Panc1 (cell line): ENCODE results near the gene GPR137. TPM values are rescaled to one million over a fixed set of nuclear protein-coding genes. Genes with fewer than 3 reads are reported as not detected.

Source experiments
- ATAC-seq: fragments of 200-7000 bp; cut with Tn5 transposase; 2 replicates; pipeline ENCODE4 v1.9.1; 2020; ENCODE audit warnings: mild to moderate bottlenecking, moderate library complexity
- BruUV-seq: library from RNA; stranded (reverse); fragments of 400-500 nt; replicated peaks from 2 replicates; lab custom pipeline; 2021; lab: Mats Ljungman, UMichigan
- CTCF ChIA-PET: fragments of 300-600 bp; sonication (Branson Sonifier 250); formaldehyde crosslinking; loops from one replicate; lab custom pipeline; 2022; ENCODE audit warnings: antibody characterized with exemption; lab: Charles Lee
- POLR2A ChIA-PET: fragments of 300-600 bp; sonication (Branson Sonifier 250); formaldehyde crosslinking; loops from one replicate; lab custom pipeline; 2022; ENCODE audit warnings: antibody characterized with exemption; lab: Charles Lee
- DNase-seq: peaks from one replicate; pipeline ENCODE4 v3.0.0-alpha.2; 2010; ENCODE audit warnings: low read depth, low spot score
- H3K27ac ChIP-seq: 2 replicates; pipeline ENCODE4 v1.5.1; 2011; ENCODE audit warnings: mild to moderate bottlenecking, low read length, inconsistent platforms
- H3K27me3 ChIP-seq: fragments of 200-500 bp; sonication (Bioruptor generic); 2 replicates; pipeline ENCODE4 v1.6.0; 2014; ENCODE audit warnings: low read length, inconsistent platforms; ENCODE audit not compliant: control insufficient read depth, insufficient read depth
- H3K36me3 ChIP-seq: fragments of 200-500 bp; sonication (Bioruptor generic); 2 replicates; pipeline ENCODE4 v1.5.1; 2014; ENCODE audit warnings: inconsistent platforms, mild to moderate bottlenecking, low read length, moderate library complexity; ENCODE audit not compliant: control insufficient read depth, insufficient read depth
- H3K4me1 ChIP-seq: 2 replicates; pipeline ENCODE4 v1.5.1; 2011; ENCODE audit warnings: inconsistent platforms, mild to moderate bottlenecking, low read length, moderate library complexity; ENCODE audit not compliant: control insufficient read depth, insufficient read depth
- H3K4me3 ChIP-seq, 2 experiments: 2 replicates each; pipeline ENCODE4 v1.5.1; 2011 to 2012; ENCODE audit warnings: low read depth in 2 of 2, low read length in 2 of 2, mild to moderate bottlenecking in 2 of 2, inconsistent platforms in 1 of 2, moderate library complexity in 1 of 2
- H3K9me3 ChIP-seq: fragments of 200-500 bp; sonication (Bioruptor generic); 2 replicates; pipeline ENCODE4 v1.5.1; 2014; ENCODE audit warnings: low read depth, mild to moderate bottlenecking, inconsistent platforms, low read length, moderate library complexity; ENCODE audit not compliant: control insufficient read depth, insufficient read depth
- POLR2AphosphoS5 ChIP-seq: IDR thresholded peaks from 2 replicates; pipeline ENCODE4 v1.6.1; 2012; ENCODE audit warnings: mild to moderate bottlenecking, low read depth, low read length, moderate library complexity
- SIN3A ChIP-seq: IDR thresholded peaks from 2 replicates; pipeline ENCODE4 v1.6.1; 2012; ENCODE audit warnings: low read depth, mild to moderate bottlenecking, low read length, moderate library complexity, borderline replicate concordance; ENCODE audit not compliant: insufficient read depth
- TCF7L2 ChIP-seq: IDR thresholded peaks from 2 replicates; pipeline ENCODE4 v1.6.1; 2011; ENCODE audit warnings: mild to moderate bottlenecking, low read depth, low read length, inconsistent platforms
- in situ Hi-C: cut with HindIII; loops from 2 replicates; pipeline ENCODE4 v1.10.0; 2016; ENCODE audit warnings: low sequenced_read_pairs, low pct_unique_long_range_greater_than_20kb
- intact Hi-C: fragments of 100-400 bp; cut with micrococcal nuclease; formaldehyde crosslinking; loops from one replicate; pipeline ENCODE4 v1.10.0; 2022; ENCODE audit not compliant: unreplicated experiment
- total RNA-seq: library from RNA; stranded (reverse); gene quantifications from one replicate; pipeline ENCODE4 v1.2.1, GENCODE V29; 2021; ENCODE audit not compliant: unreplicated experiment
- TF ChIP-seq, protein P1 (sequence below): fragments of 450-650 bp; IDR thresholded peaks from 2 replicates; pipeline ENCODE4 v1.5.1; 2017; ENCODE audit warnings: mild to moderate bottlenecking
- TF ChIP-seq, protein P2 (sequence below), 2 experiments: IDR thresholded peaks; 2 replicates each; pipeline ENCODE4 v1.6.1; 2011 to 2012; ENCODE audit warnings: low read depth in 2 of 2, control low read depth in 1 of 2, low read length in 1 of 2, mild to moderate bottlenecking in 1 of 2, moderate library complexity in 1 of 2; ENCODE audit not compliant: insufficient read depth in 1 of 2

GPR137 gene
- total RNA-seq, 1 experiment from 2014 or later, result 183 TPM

DNA sequence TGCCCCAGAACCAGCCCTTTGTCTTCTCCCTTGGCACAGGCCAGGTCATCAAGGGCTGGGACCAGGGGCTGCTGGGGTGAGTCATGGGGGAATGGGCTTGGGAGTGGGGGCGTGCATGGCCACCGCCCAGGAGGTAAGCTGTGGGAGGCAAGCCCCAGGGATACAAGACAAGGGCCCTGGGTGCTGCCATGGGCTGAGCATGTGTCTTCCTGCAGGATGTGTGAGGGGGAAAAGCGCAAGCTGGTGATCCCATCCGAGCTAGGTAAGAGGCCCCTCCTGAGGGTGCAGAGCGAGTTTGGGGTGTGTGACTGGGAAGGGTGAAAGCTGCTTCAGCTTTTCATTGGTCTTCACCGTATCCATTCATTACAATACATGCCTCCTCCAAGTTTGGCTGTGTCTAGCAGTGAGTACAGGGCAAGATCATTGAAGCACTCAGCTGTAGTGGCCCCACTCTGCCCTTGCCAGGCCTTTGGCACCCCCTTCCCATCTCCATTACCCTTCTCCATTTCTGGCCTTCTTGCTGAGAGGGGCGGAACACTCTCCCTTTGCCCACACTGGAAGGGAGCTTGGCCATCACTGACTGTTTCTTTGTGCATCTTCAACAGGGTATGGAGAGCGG is 42.3 kb upstream of the GPR137 start:
- no peak for ATAC-seq
- ChIA-PET CTCF (interaction anchor here (0.9 kb wide), 1 partner anchor 9 kb away, joined by 3 read pairs; no protein-coding TSS in a partner anchor), POLR2A (interaction anchor here (0.7 kb wide), 2 partner anchors 61 to 229 kb away, joined by 3 read pairs; no protein-coding TSS in a partner anchor)
- Histone ChIP-seq H3K36me3 (peaks cover 3% of the 10 kb centered on the region; the same call in 1 of the 2 replicates), H3K4me1 (peaks cover 37% of the 10 kb centered on the region), H3K4me3 (peak overlapping the region in 1 of 2 experiments; percentile 60; a peak in 2 of 4 replicates), H3K27me3 (no peaks in the 10 kb centered on the region), H3K9me3 (no peaks in the 10 kb centered on the region), H3K27ac (peak overlapping the region; percentile 11; the same call in 1 of the 2 replicates)
- no peak for DNase-seq
- in situ Hi-C loops, result no loop called here
- intact Hi-C loops, result loop anchor here (10.0 kb wide), 1 partner anchor 61 kb away; the partner anchor contains the start of genes CATSPERZ and ESRRA
- no TSS peak for BruUV-seq
- peak; percentile 41; the same call in 1 of the 2 replicates for TF ChIP-seq POLR2AphosphoS5
- TF ChIP-seq, protein P1, sequence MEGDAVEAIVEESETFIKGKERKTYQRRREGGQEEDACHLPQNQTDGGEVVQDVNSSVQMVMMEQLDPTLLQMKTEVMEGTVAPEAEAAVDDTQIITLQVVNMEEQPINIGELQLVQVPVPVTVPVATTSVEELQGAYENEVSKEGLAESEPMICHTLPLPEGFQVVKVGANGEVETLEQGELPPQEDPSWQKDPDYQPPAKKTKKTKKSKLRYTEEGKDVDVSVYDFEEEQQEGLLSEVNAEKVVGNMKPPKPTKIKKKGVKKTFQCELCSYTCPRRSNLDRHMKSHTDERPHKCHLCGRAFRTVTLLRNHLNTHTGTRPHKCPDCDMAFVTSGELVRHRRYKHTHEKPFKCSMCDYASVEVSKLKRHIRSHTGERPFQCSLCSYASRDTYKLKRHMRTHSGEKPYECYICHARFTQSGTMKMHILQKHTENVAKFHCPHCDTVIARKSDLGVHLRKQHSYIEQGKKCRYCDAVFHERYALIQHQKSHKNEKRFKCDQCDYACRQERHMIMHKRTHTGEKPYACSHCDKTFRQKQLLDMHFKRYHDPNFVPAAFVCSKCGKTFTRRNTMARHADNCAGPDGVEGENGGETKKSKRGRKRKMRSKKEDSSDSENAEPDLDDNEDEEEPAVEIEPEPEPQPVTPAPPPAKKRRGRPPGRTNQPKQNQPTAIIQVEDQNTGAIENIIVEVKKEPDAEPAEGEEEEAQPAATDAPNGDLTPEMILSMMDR, result no peak
- TF ChIP-seq, protein P2, sequence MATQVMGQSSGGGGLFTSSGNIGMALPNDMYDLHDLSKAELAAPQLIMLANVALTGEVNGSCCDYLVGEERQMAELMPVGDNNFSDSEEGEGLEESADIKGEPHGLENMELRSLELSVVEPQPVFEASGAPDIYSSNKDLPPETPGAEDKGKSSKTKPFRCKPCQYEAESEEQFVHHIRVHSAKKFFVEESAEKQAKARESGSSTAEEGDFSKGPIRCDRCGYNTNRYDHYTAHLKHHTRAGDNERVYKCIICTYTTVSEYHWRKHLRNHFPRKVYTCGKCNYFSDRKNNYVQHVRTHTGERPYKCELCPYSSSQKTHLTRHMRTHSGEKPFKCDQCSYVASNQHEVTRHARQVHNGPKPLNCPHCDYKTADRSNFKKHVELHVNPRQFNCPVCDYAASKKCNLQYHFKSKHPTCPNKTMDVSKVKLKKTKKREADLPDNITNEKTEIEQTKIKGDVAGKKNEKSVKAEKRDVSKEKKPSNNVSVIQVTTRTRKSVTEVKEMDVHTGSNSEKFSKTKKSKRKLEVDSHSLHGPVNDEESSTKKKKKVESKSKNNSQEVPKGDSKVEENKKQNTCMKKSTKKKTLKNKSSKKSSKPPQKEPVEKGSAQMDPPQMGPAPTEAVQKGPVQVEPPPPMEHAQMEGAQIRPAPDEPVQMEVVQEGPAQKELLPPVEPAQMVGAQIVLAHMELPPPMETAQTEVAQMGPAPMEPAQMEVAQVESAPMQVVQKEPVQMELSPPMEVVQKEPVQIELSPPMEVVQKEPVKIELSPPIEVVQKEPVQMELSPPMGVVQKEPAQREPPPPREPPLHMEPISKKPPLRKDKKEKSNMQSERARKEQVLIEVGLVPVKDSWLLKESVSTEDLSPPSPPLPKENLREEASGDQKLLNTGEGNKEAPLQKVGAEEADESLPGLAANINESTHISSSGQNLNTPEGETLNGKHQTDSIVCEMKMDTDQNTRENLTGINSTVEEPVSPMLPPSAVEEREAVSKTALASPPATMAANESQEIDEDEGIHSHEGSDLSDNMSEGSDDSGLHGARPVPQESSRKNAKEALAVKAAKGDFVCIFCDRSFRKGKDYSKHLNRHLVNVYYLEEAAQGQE (IDR thresholded peaks at IDR 0.05; ENCODE audit: insufficient read depth in 1 of 2, low read depth in 2 of 2, low read length in 1 of 2), result no peak
- TF ChIP-seq TCF7L2, result no peak
- peak; percentile 89; the same call in 1 of the 2 replicates for TF ChIP-seq SIN3A

DNA sequence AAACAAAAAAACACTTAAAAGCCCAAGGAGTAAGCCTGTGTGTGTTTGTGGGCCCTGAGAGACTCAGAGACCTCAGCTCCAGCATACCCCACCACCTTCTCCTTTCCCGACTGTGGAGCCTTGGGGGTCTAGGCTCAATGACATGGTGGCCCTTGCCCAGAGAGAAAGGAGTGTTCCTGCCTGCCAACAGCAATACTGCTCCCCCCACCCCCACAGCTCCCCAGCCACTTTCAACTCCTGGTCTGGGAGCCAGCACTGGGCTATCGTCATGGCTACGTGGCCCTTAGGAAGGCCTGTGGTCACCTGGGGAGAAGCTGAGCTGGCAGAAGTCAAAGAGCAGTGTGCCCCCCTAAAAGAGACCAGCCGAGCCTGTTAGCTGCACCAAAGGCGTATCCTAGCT is 41.5 kb upstream of the GPR137 start:
- POLR2A ChIA-PET, result interaction anchor here (0.7 kb wide), 2 partner anchors 62 to 230 kb away, joined by 3 read pairs; no protein-coding TSS in a partner anchor
- Histone ChIP-seq H3K36me3 (peaks cover 3% of the 10 kb centered on the region; the same call in 1 of the 2 replicates), H3K27me3 (no peaks in the 10 kb centered on the region), H3K9me3 (no peaks in the 10 kb centered on the region), H3K4me3 (peak overlapping the region; percentile 20 to 85; a peak in 3 of 4 replicates), H3K4me1 (peaks cover 45% of the 10 kb centered on the region), H3K27ac (peak overlapping the region; percentile 55)
- in situ Hi-C loops, result no loop called here
- DNase-seq, result no peak
- TF ChIP-seq SIN3A (no peak), TCF7L2 (no peak), POLR2AphosphoS5 (peak; percentile 60)
- TF ChIP-seq, protein P2 (IDR thresholded peaks at IDR 0.05; ENCODE audit: insufficient read depth in 1 of 2, low read depth in 2 of 2, low read length in 1 of 2), result no peak
- TF ChIP-seq, protein P1, result no peak
- BruUV-seq, result no TSS peak
- ATAC-seq, result no peak
- CTCF ChIA-PET, result interaction anchor here (0.9 kb wide), 1 partner anchor 8 kb away, joined by 3 read pairs; no protein-coding TSS in a partner anchor
- intact Hi-C loops, result loop anchor here (10.0 kb wide), 1 partner anchor 61 kb away; the partner anchor contains the start of genes CATSPERZ and ESRRA
